ENCODE measurements around the gene SLC8A3.

SLC8A3 gene

GRCh38 chr14:70021548-70022220 is 167.1 kb downstream of the SLC8A3 start:
- no peak for DNase-seq

GRCh38 chr14:70020352-70021170 is 168.2 kb downstream of the SLC8A3 start:
- no peak for DNase-seq

- DNase-seq = no peak
Observed at GRCh38 chr14:70019695-70020094, 169.1 kb downstream of the SLC8A3 start.

GRCh38 chr14:70018713-70019211 is 170.0 kb downstream of the SLC8A3 start:
- DNase-seq = no peak

- DNase-seq = no peak
Observed at GRCh38 chr14:70018230-70018629, 170.5 kb downstream of the SLC8A3 start.

GRCh38 chr14:70014406-70015095 is 174.2 kb downstream of the SLC8A3 start:
- DNase-seq = no peak

GRCh38 chr14:70013271-70013873 is 175.4 kb downstream of the SLC8A3 start:
- no peak for DNase-seq

GRCh38 chr14:70011708-70012107 is 177.0 kb downstream of the SLC8A3 start:
- DNase-seq = no peak

- no peak for DNase-seq
Observed at GRCh38 chr14:70011098-70011497, 177.7 kb downstream of the SLC8A3 start.

GRCh38 chr14:70009961-70010360 is 178.8 kb downstream of the SLC8A3 start:
- DNase-seq = no peak

- no peak for DNase-seq
Observed at GRCh38 chr14:70008284-70009262, 180.2 kb downstream of the SLC8A3 start.

GRCh38 chr14:70006699-70007098 is 182.1 kb downstream of the SLC8A3 start:
- DNase-seq = no peak

- DNase-seq = no peak
Observed at GRCh38 chr14:70005281-70005805, 183.4 kb downstream of the SLC8A3 start.

- no peak for DNase-seq
Observed at GRCh38 chr14:70004791-70005190, 184.0 kb downstream of the SLC8A3 start.

- no peak for DNase-seq
Observed at GRCh38 chr14:70002589-70003346, 186.0 kb downstream of the SLC8A3 start.

- DNase-seq = no peak
Observed at GRCh38 chr14:70000601-70001000, 188.2 kb downstream of the SLC8A3 start.

- DNase-seq = peak; percentile 58
Observed at GRCh38 chr14:69999261-69999674, 189.5 kb downstream of the SLC8A3 start.

GRCh38 chr14:69997849-69998248 is 190.9 kb downstream of the SLC8A3 start:
- peak; percentile 10 for DNase-seq

- DNase-seq = no peak
Observed at GRCh38 chr14:69996216-69996615, 192.5 kb downstream of the SLC8A3 start.
